Endothelial cell of umbilical vein (primary cell): ENCODE data around the gene MEX3C. TPM values are rescaled to one million over a fixed set of nuclear protein-coding genes. Genes with fewer than 3 reads are reported as not detected.

Experiments used
- BruUV-seq: library from RNA; stranded (reverse); fragments of 400-500 nt; replicated peaks from 2 replicates; lab custom pipeline; 2021; lab: Mats Ljungman, UMichigan
- CTCF ChIA-PET: fragments of 300-600, 350-600 bp; sonication (Branson Sonifier 250); formaldehyde crosslinking; loops from one replicate; lab custom pipeline; 2021; ENCODE audit warnings: antibody characterized with exemption, inconsistent platforms; lab: Charles Lee
- POLR2A ChIA-PET: fragments of 300-600, 350-600 bp; sonication (Branson Sonifier 250); formaldehyde crosslinking; loops from one replicate; lab custom pipeline; 2021; ENCODE audit warnings: antibody characterized with exemption, inconsistent platforms; lab: Charles Lee
- DNase-seq: peaks from one replicate; pipeline ENCODE4 v3.0.0-alpha.2; 2011; ENCODE audit warnings: low read depth, low spot score
- FAIRE-seq: peaks from 2 replicates; lab custom pipeline; 2011; peaks lifted over from hg19 to GRCh38; lab: Jason Lieb, UNC
- H2AFZ ChIP-seq: 2 replicates; pipeline ENCODE4 v1.6.0; 2012; ENCODE audit warnings: low read depth, low read length, control low read depth, inconsistent platforms
- H3K27ac ChIP-seq: 2 replicates; pipeline ENCODE4 v1.5.1; 2011; ENCODE audit warnings: low read depth, mild to moderate bottlenecking, control low read depth, low read length, moderate library complexity; ENCODE audit not compliant: insufficient read depth
- H3K27me3 ChIP-seq, 2 experiments: 2 replicates each; pipeline versions ENCODE4 v1.6.0 to v1.6.1; 2011; ENCODE audit warnings: low read length in 2 of 2, mixed read lengths in 1 of 2; ENCODE audit not compliant: control insufficient read depth in 2 of 2, insufficient read depth in 2 of 2
- H3K36me3 ChIP-seq, 2 experiments: 2 replicates in 1 of 2; 3 replicates in 1 of 2; pipeline ENCODE4 v1.5.1; 2011; ENCODE audit warnings: low read length in 2 of 2, mild to moderate bottlenecking in 1 of 2, moderate library complexity in 1 of 2; ENCODE audit not compliant: control insufficient read depth in 2 of 2, insufficient read depth in 2 of 2; ENCODE audit errors: extremely low read depth in 1 of 2
- H3K4me1 ChIP-seq: 3 replicates; pipeline ENCODE4 v1.5.1; 2011; ENCODE audit warnings: mild to moderate bottlenecking, low read length; ENCODE audit not compliant: control insufficient read depth, insufficient read depth; ENCODE audit errors: extremely low read depth
- H3K4me2 ChIP-seq: 2 replicates; pipeline ENCODE4 v1.6.1; 2011; ENCODE audit warnings: low read length, control low read depth, mixed read lengths; ENCODE audit not compliant: insufficient read depth
- H3K4me3 ChIP-seq, 3 experiments: fragments of 200-600 bp in 1 of 3; sonication (generic), shearing (Covaris generic) in 1 of 3; replicated peaks in 1 of 3; 2 replicates each; pipeline ENCODE4 v1.5.1; 2011 to 2016; ENCODE audit warnings: control low read depth in 3 of 3, low read length in 3 of 3, mild to moderate bottlenecking in 2 of 3, inconsistent platforms in 1 of 3, low read depth in 1 of 3, moderate library complexity in 1 of 3; ENCODE audit not compliant: insufficient read depth in 1 of 3
- H3K79me2 ChIP-seq: 2 replicates; pipeline ENCODE4 v1.6.0; 2012; ENCODE audit warnings: low read length, inconsistent platforms; ENCODE audit not compliant: control insufficient read depth, insufficient read depth
- H3K9ac ChIP-seq: replicated peaks from 2 replicates; pipeline ENCODE3; 2011; ENCODE audit warnings: low read length, control low read depth; ENCODE audit not compliant: insufficient read depth; ENCODE audit errors: extremely low read depth
- H3K9me1 ChIP-seq: replicated peaks from 3 replicates; pipeline ENCODE4 v1.6.0; 2011; ENCODE audit warnings: mild to moderate bottlenecking, low read length; ENCODE audit not compliant: control insufficient read depth, insufficient read depth; ENCODE audit errors: extremely low read depth
- H3K9me3 ChIP-seq: replicated peaks from 2 replicates; pipeline ENCODE4 v1.5.1; 2012; ENCODE audit warnings: low read length, inconsistent platforms; ENCODE audit not compliant: control insufficient read depth, insufficient read depth
- H4K20me1 ChIP-seq: replicated peaks from 2 replicates; pipeline ENCODE3; 2011; ENCODE audit warnings: mild to moderate bottlenecking, low read length; ENCODE audit not compliant: control insufficient read depth, insufficient read depth; ENCODE audit errors: extremely low read depth
- EZH2 ChIP-seq: IDR thresholded peaks from 2 replicates; pipeline ENCODE4 v1.6.1; 2012; ENCODE audit warnings: borderline replicate concordance, low read depth, mild to moderate bottlenecking, moderate library complexity, low read length, inconsistent platforms; ENCODE audit not compliant: severe bottlenecking
- FOS ChIP-seq: IDR thresholded peaks from 2 replicates; pipeline ENCODE4 v1.6.1; 2011; ENCODE audit warnings: mild to moderate bottlenecking, low read length, moderate library complexity, borderline replicate concordance; ENCODE audit not compliant: insufficient read depth
- GATA2 ChIP-seq: IDR thresholded peaks from 2 replicates; pipeline ENCODE4 v1.7.0; 2011; ENCODE audit warnings: low read depth, mild to moderate bottlenecking, moderate library complexity, mixed read lengths, low read length; ENCODE audit not compliant: insufficient read length, insufficient read depth
- JUN ChIP-seq: IDR thresholded peaks from 2 replicates; pipeline ENCODE4 v1.6.1; 2011; ENCODE audit warnings: borderline replicate concordance, low read depth; ENCODE audit not compliant: insufficient read length, insufficient read depth
- MYC ChIP-seq: IDR thresholded peaks from one replicate; pipeline ENCODE4 v1.6.1; 2011; ENCODE audit warnings: mild to moderate bottlenecking, low read depth, low read length
- POLR2A ChIP-seq: IDR thresholded peaks from 2 replicates; pipeline ENCODE4 v1.6.1; 2012; ENCODE audit warnings: low read depth, mild to moderate bottlenecking, control low read depth, low read length
- POLR2AphosphoS5 ChIP-seq: IDR thresholded peaks from 2 replicates; pipeline ENCODE4 v1.6.1; 2012; ENCODE audit warnings: low read depth, mild to moderate bottlenecking, control low read depth, low read length, moderate library complexity; ENCODE audit not compliant: insufficient read depth
- dilution Hi-C: fragments of 300-500 bp; cut with MboI; formaldehyde crosslinking; loops from one replicate; pipeline ENCODE4 v1.15.0; 2019; ENCODE audit warnings: low sequenced_read_pairs; ENCODE audit not compliant: extremely low pct_ligation_motif_present
- intact Hi-C: fragments of 100-400 bp; cut with micrococcal nuclease; formaldehyde crosslinking; loops from one replicate; pipeline ENCODE4 v1.10.0; 2022
- polyA plus RNA-seq, 4 experiments: library from polyadenylated mRNA; depleted of rRNA in 3 of 4; stranded (reverse) in 3 of 4; unstranded in 1 of 4; fragments of >200 nt; gene quantifications; 2 replicates each; pipeline versions ENCODE4 v1.2.1 to v1.2.3, GENCODE V29; 2011 to 2012; ENCODE audit warnings: missing spikeins in 1 of 4
- total RNA-seq: library from RNA; stranded (reverse); gene quantifications from 2 replicates; pipeline ENCODE4 v1.2.3, GENCODE V29; 2021
- TF ChIP-seq, protein P1 (sequence below), 2 donors: IDR thresholded peaks; 1 replicate in 1 of 2; 2 replicates in 1 of 2; pipeline ENCODE4 v1.5.1; 2011; ENCODE audit warnings: low read length in 2 of 2, mild to moderate bottlenecking in 2 of 2, moderate library complexity in 2 of 2, control low read depth in 1 of 2, inconsistent platforms in 1 of 2, low read depth in 1 of 2; ENCODE audit not compliant: insufficient read depth in 1 of 2; ENCODE audit errors: extremely low read depth in 1 of 2
- TF ChIP-seq, protein P2 (sequence below): IDR thresholded peaks from 2 replicates; pipeline ENCODE4 v1.6.1; 2011; ENCODE audit not compliant: insufficient read depth, insufficient read length

The MEX3C gene
- total and polyA plus RNA-seq, 2 donors (not counting 3 experiments of a cell fraction or from before 2014, with no cell fraction given): 23.4 to 45.7 TPM

DNA sequence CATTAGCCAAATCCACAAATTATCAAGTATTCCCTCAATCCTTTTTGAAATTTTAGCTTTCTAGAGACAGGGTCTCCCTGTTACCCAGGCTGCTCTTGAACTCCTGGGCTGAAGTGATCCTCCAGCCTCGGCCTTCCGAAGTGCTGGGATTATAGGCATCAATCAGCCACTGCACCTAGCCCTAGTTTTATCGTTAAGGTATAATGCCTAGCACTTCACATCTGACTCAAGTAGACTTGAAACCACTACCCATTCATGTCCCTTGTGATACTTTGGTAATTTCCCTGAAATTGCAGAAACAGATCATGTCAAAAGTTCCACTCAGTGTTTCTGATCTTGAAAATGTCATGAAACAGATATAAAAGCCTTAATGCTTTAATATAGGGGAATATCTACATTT, 26.3 kb downstream of the MEX3C start:
- BruUV-seq: no TSS peak
- no peak for TF ChIP-seq GATA2
- TF ChIP-seq FOS: no peak
- TF ChIP-seq POLR2A: no peak
- TF ChIP-seq POLR2AphosphoS5: no peak
- TF ChIP-seq, protein P1, sequence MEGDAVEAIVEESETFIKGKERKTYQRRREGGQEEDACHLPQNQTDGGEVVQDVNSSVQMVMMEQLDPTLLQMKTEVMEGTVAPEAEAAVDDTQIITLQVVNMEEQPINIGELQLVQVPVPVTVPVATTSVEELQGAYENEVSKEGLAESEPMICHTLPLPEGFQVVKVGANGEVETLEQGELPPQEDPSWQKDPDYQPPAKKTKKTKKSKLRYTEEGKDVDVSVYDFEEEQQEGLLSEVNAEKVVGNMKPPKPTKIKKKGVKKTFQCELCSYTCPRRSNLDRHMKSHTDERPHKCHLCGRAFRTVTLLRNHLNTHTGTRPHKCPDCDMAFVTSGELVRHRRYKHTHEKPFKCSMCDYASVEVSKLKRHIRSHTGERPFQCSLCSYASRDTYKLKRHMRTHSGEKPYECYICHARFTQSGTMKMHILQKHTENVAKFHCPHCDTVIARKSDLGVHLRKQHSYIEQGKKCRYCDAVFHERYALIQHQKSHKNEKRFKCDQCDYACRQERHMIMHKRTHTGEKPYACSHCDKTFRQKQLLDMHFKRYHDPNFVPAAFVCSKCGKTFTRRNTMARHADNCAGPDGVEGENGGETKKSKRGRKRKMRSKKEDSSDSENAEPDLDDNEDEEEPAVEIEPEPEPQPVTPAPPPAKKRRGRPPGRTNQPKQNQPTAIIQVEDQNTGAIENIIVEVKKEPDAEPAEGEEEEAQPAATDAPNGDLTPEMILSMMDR (IDR thresholded peaks at IDR 0.05; ENCODE audit: extremely low read depth in 1 of 2, insufficient read depth in 1 of 2, low read depth in 1 of 2, low read length in 2 of 2): no peak
- TF ChIP-seq JUN: no peak
- TF ChIP-seq MYC: no peak
- TF ChIP-seq, protein P2, sequence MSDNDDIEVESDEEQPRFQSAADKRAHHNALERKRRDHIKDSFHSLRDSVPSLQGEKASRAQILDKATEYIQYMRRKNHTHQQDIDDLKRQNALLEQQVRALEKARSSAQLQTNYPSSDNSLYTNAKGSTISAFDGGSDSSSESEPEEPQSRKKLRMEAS: no peak
- TF ChIP-seq EZH2: no peak
- Histone ChIP-seq H3K9me3 (no peaks in the 10 kb centered on the region), H3K4me3 (no peak overlapping the region), H3K4me2 (no peak overlapping the region), H3K27me3 (no peaks in the 10 kb centered on the region), H3K9me1 (no peaks in the 10 kb centered on the region), H4K20me1 (peaks cover 10% of the 10 kb centered on the region), H3K9ac (no peak overlapping the region), H3K4me1 (no peaks in the 10 kb centered on the region), H3K79me2 (peaks cover 13% of the 10 kb centered on the region), H2AFZ (no peak overlapping the region), H3K36me3 (peaks cover under 1 to 6% of the 10 kb centered on the region in 2 experiments), H3K27ac (no peak overlapping the region)
- intact Hi-C loops (no loop called here), dilution Hi-C loops (no loop called here)
- FAIRE-seq (no peak), DNase-seq (no peak)
- POLR2A ChIA-PET: no interaction called here
- CTCF ChIA-PET: interaction anchor here (1.3 kb wide), 1 partner anchor 11 kb away, joined by 3 read pairs; no protein-coding TSS in a partner anchor
